ENCODE results near the gene LELP1.
"Not testable (repeated sequence)": the region's sequence is repeated elsewhere in the genome, so short reads cannot be mapped to it uniquely, and the experiment has no call there.

LELP1 gene

DNA sequence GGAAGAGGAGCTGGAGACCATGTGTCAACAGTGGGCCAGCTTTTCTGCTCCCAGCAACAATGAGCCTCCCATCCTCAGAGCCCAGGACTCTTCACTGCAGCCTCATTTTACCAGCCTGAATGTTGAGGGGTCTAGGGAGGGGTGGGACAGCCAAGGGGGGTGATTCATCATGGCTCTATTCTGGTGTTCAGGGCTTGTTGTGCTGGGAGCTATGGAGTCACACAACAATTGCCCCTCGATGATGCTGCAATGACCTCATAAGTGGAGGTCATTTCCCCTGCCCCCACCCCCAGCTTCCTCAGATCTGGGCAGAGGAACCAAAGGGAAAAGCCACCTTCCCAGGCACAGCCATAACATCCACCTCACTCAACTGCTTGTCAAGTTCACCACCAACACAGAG lies at the start of gene LELP1:
Gene LELP1 (plus strand): TSS at position 301 of the 400 bp plus-strand sequence. CDS start 1,278 bp downstream, outside the sequence.
- DNase-seq (ENCODE audit: low read depth in 1 of 2, low spot score in 1 of 2), result no peak

DNA sequence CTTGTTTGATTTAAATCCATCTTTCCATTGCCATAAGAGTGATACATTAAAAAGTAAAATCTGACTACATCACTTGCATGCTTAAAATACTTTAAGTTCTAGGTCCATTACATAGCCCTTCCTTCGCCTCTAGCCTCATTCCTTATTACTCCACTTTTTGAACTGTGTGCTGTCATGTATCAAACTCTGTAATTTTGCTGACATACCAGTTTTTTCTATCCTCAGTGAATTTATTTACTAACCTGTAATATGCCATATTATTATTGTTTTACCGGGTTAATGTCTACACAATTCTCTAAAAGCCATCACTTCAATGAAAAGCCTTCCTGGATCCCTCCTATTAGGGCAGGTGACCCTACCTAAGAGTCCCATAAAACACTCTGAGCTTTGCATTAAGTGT lies 47.7 kb upstream of the LELP1 start:
- DNase-seq (ENCODE audit: low read depth in 1 of 2, low spot score in 1 of 2), result no peak

DNA sequence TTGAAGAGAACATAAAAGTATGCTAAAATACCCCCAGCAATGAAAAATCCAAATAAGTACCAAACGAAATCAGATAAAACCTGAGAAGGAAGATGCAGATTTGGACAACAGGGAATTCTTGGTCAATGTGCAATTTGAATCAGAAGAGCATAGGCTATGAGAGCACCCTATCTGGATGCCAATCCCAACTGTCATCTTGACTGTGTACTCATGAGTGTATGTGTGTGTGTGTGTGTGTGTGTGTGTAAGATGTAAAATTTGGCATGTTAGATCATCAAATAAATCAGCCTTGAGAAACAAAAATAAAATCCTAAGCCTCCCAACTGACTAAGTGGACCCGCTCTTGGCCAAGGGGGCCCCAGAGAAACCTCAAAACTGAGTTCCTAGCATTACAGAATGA lies 34.5 kb upstream of the LELP1 start:
- no peak for DNase-seq (ENCODE audit: low read depth in 1 of 2, low spot score in 1 of 2)

DNA sequence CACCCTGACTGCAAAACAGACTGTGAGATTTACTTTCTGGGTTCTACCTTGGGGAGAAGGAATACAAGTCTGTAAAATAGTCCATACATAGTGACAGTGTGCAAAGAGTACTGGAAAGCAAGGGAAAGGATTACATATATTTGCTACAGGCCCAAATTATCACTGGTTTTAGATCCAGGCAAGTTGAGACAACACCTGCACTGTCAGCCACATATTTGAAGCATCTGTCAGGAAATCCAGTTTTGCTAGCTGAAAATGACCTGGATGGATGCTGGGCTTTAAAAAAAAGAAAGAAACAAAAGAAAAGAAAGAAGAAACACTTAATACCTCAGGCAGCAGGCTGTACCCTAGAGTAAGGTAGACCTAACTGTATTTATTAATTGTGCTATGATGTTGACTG lies 28.6 kb upstream of the LELP1 start:
- DNase-seq (ENCODE audit: low read depth in 1 of 2, low spot score in 1 of 2), result no peak

DNA sequence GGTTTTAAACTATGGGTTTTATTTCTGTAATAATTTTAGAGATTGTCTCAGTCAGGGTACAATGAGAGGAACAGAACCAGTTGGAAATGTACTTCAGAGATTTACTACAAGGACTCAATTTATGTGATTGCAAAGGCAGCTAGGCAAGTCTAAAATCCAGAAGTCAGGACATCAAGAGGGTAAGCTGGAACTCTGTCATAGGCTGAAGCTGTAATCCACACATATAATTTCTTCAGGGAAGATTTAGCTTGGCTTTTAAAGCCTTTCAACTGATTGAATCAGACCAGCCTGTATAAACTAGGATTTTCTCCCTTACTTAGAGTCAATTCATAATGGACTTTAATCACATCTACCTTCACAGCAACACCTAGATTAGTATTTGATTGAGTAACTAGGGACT lies 24.3 kb upstream of the LELP1 start:
- DNase-seq (ENCODE audit: low read depth in 1 of 2, low spot score in 1 of 2), result no peak

DNA sequence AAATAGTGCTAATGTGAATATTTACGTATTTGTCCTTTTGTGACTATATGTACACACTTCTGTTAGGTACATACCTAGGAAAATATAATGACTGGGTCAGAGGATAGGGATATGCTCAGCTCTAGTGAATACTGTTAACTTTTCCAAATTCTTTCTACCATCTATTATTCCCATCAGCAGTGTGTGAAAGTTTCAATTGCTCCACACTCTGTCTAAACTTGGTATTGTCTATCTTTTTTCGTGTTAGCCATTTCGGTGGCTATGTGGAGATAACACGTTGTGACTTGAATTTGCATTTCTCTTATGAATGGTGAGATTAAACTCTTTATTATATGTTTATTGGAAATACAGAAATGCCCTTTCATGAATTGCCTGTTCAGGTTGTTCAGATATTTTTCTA lies 22.7 kb upstream of the LELP1 start:
- no peak for DNase-seq (ENCODE audit: low read depth in 1 of 2, low spot score in 1 of 2)

DNA sequence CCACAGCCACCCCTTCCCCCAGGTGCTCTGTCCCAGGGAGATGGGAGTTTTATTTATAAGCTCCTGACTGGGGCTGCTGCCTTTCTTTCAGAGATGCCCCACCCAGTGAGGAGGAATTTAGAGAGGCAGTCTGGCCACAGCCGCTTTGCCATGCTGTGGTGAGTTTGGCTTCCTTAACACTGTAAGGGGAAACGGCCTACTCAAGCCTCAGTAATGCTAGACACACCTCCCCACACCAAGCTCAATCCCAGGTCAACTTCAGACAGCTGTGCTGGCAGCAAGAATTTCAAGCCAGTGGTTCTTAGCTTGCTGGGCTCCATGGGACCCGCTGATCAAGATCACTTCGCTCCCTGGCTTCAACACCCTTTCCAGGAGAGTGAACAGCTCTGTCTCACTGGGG lies 14.9 kb upstream of the LELP1 start:
- not testable (repeated sequence) for DNase-seq (ENCODE audit: low read depth in 1 of 2, low spot score in 1 of 2)

DNA sequence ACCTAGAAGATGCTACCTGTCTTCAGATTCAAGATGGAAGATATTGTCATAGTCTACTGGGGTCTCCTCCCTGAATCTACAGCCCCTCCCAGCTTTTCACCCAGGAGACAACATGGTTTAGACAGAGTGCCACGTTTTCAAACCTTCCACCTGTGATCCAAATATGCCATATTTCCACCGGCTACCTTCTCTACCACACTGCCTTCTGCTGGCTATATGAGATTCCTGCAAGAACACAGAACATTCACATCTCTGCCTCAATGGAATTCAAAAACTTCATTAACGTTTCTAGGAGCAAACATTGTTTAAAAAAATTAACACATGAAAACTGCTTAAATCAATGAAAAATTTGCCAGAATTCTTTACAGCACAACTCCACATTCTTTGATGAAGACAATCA lies 12.9 kb upstream of the LELP1 start:
- no peak for DNase-seq (ENCODE audit: low read depth in 1 of 2, low spot score in 1 of 2)

DNA sequence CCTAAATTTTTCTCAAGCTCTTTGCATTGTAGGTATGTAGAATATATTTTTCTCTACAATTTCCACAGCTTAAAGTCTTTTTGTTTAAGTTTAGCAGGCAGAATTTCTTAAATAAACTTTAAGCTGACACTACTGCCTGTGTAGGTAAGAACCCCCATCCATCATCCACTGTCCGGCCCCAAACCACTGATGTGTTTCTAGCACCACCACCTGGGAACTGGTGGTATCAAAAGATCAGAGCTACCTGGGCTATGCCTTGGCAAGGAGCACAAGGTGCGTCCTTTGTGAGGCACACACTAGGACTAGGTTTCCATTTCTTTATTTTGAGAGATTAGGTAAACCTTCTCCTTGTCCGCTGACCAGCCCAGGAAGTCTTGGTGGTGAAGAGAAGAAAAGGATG lies 10.5 kb upstream of the LELP1 start:
- DNase-seq (ENCODE audit: low read depth in 1 of 2, low spot score in 1 of 2), result no peak

DNA sequence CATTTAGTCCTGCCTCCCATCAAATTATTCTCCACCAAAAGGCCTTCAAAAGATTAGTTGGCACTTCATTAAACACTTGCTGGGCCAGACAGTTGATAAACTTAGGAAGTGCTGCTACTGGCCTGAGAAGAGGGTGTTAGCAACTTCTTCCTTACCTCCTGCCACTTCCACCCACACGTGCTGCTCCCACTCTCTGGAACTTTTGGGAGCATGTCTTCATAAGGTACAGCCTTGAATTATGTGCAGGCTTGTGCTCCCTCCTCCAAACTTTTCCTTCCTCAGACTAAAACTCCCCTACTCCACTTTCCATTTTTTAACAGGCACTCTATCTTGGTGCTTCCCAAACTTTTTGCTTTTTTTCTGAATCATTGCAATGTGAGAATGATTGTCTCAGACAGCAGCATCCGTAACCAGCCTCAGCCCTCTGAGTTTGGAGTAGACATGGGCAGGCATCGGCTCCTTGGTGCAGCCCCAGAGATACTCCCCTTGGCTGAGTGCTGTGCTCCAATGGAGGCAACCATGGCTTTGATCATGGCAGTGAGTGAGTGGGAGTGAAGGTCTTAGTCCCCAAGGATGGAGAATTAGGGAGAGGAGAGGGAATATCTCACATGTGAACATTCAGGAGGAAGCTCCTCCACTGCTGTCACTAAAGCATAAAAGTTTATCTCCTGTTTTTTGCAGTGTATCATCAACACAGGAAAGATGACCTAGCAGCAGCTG lies 8.7 kb upstream of the LELP1 start:
- no peak for DNase-seq (ENCODE audit: low read depth in 1 of 2, low spot score in 1 of 2)

DNA sequence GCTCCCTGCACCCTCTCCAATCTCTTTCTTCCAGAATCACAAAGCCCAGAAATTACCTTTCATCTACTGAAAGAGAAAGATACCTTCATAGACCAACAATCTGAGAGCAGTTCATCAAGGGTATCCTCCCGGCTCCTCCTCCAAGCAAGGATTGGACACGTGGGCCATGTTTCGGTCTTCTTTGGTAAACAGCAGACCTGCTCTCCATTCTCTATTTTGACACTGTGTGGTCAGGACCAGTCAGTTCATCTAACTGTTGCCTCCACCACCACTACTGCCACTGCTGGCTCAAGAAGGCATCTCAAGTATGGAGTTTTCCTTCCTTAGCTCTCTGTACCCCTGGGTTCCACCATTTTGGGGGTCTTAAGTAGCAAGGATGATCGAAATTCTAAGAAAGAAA lies 8.0 kb upstream of the LELP1 start:
- no peak for DNase-seq (ENCODE audit: low read depth in 1 of 2, low spot score in 1 of 2)

DNA sequence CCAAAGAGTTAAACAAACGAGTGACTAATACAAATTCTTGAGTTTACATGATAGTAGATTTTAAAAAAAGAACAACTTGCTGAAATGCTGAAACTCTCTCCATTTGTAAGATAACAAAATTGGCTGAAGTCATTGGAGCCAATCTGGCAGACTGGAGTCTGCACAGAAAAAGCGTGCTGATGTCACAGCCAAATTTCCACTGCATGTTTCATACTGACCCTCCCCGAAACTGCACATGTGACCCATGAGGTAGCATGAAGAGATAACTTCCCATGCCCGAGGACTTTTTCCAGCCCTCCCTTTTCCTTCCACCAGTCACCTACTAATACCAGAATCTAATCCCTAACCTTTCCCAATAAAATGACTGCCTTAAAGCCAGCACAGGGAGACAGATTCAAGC lies 1.2 kb upstream of the LELP1 start:
- DNase-seq (ENCODE audit: low read depth in 1 of 2, low spot score in 1 of 2), result no peak

DNA sequence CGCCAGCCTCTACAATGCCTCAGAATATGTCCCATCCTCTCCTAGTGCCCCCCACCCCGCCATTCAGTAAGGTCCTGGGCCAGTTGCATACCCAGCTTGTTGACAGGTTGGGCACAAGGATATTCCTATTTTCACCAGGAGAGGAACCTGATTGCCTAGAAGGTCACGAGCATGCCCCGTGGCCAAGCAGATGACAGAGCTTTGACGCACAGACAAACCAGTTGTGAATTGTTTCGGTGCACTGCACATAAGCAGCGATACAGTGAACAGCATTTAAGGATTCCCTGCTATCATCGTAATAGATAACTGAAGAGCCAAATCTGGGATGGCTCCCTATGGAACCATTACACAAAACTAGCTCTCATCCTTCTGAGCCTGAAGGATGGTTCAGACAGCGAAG lies 3.4 kb downstream of the LELP1 start:
- no peak for DNase-seq (ENCODE audit: low read depth in 1 of 2, low spot score in 1 of 2)

DNA sequence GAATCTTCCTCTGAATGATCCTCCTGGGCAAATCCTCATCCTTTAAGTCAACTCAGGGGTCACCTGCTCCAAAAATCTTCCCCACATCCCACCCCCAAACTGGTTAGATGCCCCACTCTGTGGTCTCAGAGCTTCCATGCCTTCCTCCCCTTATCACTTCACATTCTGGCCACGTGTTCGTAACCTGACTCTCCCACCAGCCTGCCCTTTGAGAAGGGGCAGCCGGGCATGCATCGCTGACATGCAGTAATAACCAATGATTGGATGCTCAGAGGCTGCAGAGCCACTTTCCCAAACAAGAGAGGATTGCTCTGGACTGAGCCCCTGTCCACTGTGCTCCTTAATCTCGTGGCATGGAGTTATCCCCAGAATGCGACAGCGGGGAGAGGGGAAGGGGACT lies 7.0 kb downstream of the LELP1 start:
- no peak for DNase-seq (ENCODE audit: low read depth in 1 of 2, low spot score in 1 of 2)

DNA sequence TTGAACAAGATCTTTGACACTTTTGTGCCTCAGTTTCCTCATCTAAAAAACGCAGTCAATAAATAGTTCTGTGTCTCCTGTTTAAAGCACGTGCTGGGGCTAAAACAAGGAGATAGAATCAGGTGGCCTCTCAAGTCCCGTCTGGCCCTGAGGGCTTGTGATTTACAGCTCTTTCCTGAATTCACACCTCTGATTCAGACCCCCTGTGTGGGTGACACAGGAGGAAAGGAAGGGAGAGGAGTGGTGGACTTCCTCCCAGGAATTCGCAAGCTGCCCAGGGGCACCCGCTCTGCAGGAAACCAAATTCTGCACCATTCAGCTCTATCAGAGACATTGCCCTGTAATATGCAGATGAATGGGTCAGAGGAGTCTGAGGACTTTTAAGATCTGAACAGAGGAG lies 9.0 kb downstream of the LELP1 start:
- no peak for DNase-seq (ENCODE audit: low read depth in 1 of 2, low spot score in 1 of 2)

DNA sequence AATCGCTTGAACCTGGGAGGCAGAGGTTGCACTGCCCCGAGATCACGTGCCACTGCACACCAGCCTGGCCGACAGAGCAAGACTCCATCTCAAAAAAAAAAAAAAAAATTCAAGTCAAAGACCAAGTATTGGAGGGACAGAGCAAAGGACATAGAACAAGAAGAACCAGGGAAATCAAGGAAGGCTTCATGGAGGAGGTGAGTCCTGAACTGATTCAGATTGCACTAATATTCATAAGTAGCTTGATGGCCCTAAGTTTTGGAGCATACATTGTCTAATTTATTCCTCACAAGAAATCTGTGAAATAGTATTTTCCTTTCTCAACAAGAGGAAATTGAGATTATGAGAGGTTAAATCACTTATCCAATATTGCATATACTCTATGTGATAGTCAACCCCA lies 10.3 kb downstream of the LELP1 start:
- DNase-seq (ENCODE audit: low read depth in 1 of 2, low spot score in 1 of 2), result no peak

DNA sequence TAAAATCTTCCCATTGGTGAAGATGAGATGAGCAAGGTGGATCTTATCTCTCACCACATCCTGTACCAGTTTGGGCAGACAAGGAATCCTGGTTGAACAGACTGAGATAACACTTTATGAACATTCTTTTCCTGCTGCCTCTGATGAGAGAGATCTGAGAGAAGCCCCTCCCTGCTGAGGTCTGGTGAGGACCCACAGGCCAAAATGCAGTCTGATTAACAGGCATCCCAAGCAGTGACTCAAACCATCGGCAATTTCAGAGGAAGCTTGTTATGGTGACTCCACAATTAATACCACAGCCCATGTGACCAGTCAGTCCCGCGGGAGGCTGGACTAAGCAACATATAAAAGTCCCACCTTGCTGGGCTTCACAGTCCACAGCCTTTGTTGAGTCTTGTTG lies 14.0 kb downstream of the LELP1 start, which contains the start of gene PRR9:
Gene PRR9 (plus strand): TSS at position 373 of the 400 bp plus-strand sequence. CDS start 561 bp downstream, outside the sequence.
- no peak for DNase-seq (ENCODE audit: low read depth in 1 of 2, low spot score in 1 of 2)

DNA sequence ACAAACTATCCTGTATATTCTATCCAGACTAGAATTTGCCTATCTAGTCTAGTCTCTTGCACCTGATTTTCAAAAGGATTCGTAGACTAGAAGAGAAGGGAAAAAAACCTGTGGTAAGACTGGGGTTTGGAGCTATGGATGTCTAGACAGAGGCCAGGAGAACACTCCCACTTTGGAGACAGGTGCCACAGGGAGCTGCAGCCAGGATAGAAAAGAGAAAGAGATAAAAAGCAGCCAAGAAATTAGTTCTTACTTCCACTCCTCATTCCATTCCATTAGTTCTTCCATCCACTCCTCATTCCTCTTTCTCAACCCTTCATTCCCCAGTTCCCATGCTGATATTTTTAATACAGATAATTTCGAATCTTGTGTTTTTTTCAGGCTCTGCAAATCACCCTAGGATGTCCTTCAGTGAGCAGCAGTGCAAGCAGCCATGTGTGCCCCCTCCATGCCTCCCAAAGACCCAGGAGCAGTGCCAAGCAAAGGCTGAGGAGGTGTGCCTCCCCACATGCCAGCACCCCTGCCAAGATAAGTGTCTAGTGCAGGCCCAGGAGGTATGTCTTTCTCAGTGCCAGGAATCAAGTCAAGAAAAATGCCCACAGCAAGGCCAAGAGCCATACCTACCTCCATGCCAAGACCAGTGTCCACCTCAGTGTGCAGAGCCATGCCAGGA lies 14.7 kb downstream of the LELP1 start:
- no peak for DNase-seq (ENCODE audit: low read depth in 1 of 2, low spot score in 1 of 2)

DNA sequence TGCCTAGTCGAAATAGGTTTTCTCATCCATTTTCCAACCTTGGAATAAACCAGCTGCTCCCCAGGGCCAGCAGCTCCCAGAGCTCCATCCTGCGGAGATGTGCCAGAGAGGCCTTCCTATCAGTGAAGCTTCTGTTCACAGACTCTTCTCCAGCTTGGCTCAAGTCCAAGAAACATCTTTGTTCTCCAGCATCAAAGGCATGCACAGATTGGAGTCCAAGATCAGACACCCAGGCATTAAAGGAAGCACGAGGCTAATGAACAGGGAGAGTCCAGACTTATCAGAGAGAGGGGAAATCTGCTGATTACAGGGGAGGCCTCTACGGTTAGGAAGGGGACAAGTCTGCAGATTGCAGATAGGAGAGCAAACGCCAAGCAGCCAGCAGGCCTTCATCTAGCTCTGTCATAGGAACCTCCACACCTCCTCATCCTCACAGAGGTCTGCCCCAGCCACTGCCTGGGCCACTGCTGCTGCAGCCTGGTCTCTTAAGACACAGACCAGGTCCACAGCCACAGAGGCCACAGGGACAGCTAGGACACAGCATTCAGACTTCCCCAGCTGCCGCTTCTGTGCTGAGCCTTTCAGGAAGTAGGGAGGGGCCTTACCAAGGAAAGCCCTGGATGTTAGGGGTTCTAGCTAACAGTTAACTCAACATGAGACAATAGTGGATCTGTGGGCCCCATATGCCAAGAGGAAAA lies 17.5 kb downstream of the LELP1 start:
- DNase-seq (ENCODE audit: low read depth in 1 of 2, low spot score in 1 of 2), result no peak

DNA sequence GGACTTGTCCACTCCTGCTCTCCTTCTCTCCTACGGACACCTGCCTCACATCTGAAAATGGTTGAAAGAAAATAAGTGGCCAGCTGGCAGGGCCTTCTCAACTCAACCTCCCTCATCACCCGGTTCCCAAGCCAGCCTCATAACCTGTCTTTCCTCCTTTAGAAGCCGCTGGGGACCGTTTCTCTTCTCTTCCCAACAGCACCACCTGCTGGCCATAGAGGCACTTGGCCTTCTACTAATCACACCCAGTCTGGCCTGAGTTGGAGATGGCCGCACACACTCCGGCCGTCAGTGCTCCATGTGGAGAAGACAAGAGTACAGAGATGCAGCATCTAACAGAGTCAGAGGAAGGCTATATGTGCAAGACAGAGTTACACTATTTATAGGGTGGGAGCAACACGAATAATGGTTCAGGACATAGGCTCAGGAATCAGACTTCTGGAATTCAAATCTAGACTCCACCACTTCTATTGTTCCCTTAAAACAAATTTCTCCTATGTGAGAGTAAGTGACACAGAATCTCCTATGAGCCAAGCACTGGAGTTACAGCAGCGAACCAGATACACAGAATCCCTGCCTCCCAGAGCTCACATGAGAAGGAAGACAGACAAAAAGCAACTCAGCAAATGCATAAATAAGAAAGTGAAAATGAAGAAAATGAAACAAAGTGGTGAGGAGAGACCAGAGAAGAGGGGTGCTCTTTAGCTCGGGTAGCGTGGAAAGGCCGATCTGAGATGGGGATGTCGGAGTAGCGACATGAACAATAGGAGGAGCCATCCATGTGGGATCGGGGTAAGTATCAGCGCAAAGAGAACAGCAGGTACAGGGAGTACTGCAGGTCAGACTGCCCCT lies 20.0 kb downstream of the LELP1 start:
- not testable (repeated sequence) for DNase-seq (ENCODE audit: low read depth in 1 of 2, low spot score in 1 of 2)

DNA sequence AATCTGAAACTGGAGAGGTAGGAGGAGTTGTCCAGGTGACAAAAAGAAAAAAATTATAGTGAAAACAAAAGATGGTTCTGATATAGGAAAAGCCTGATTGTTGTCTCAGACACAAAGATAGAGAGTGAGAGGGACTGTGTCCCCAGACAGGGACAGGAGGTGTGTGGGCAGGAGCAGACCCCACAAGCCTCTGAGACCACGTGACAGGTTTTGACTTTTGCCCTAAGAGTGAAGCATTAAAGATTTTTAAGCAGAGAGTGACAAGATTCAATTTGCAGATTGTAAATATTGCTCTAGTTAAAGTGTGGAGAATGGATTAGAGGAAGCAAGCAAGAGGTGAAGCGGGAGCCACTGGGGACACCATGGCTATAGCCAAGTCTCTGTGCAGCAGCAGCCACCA lies 24.6 kb downstream of the LELP1 start:
- no peak for DNase-seq (ENCODE audit: low read depth in 1 of 2, low spot score in 1 of 2)
